GM23248 (cell line): ENCODE results near the gene MPZL2.

ENCODE experiments used
- EZH2 ChIP-seq: fragments of 200-600 bp; sonication (generic); IDR thresholded peaks from 2 replicates; pipeline ENCODE4 v1.6.1; 2018; ENCODE audit warnings: antibody characterized with exemption, mild to moderate bottlenecking; ENCODE audit not compliant: insufficient read depth, poor library complexity, severe bottlenecking
- EZH2phosphoT487 ChIP-seq: fragments of 200-600 bp; sonication (generic); IDR thresholded peaks from 2 replicates; pipeline ENCODE4 v1.6.1; 2018; ENCODE audit warnings: antibody characterized with exemption, moderate library complexity, mild to moderate bottlenecking, low read depth; ENCODE audit not compliant: insufficient read depth

DNA sequence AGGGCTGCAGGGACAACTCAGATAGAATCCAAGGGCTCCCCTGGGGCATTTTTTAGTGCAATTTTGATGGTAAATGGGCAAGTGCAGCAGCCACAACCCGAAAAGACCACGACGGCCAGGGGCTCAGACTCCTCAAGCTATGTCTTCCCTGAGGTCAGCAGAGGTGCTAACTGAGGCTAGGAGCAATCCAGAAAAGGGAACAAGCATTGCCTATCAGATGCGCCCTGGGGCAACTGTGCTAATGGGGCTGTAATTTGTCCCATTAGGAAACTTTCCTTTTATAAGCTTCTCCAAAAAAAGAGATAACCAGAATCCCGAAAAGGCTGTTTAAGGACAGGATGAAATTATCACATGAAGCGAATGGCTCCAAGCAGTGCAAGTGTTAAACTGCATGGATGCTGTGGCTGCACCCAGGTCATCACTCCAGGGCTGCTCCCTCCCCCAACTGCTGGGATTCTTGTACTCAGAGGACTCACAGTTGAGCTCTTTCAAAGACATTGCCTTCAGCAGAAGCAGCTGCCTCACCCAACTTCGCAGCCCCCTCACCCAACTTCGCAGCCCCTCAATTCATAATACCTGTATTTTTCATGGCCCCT lies 37.6 kb upstream of the MPZL2 start:
- TF ChIP-seq EZH2phosphoT487 (no peak), EZH2 (no peak)
